OCI-M2 (cell line): ENCODE results near the gene C5orf52.
"Not testable (repeated sequence)": the region's sequence is repeated elsewhere in the genome, so short reads cannot be mapped to it uniquely, and the experiment has no call there.

Experiments used
- DNase-seq: peaks from one replicate; lab custom pipeline; 2025; ENCODE audit not compliant: unreplicated experiment; lab: John Stamatoyannopoulos, UW

Gene C5orf52

DNA sequence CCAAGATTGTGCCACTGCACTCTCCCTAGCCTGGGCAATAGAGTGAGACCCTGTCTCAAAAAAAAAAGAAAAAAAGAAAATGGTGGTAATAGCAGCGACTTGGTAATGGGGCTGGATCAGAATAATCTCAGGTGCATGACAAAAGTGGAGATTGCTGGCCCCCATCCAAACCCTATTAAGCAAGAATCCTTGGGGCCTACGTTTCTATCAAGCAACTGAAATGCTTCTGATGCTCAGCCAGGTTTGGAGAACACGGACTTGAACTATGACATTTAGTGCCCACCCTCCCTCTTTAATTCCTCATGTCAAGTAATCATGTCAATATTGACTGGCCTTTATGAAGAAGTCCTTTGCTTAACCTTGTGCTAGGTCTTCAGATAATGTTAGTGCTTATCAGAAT is 6.6 kb downstream of the C5orf52 start:
- DNase-seq, result no peak

DNA sequence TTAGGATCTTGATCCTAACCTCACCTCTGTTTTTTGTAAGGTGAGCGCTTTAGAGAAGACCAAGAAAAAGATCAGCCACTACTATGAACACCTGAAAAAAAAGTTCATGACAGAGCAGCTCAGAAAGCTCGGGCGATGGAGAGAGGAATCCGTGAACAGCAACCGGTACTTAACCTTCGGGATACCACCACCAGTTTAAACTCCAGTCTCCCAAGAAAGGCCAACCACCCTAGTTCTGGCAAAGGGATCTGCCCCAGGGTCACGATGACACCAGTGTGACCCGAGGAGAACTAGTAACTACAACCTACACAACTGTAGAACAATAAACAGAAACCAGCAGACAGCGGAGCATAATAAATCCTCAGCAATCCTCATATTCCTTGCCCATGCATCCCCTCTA is 8.5 kb downstream of the C5orf52 start:
- no peak for DNase-seq

DNA sequence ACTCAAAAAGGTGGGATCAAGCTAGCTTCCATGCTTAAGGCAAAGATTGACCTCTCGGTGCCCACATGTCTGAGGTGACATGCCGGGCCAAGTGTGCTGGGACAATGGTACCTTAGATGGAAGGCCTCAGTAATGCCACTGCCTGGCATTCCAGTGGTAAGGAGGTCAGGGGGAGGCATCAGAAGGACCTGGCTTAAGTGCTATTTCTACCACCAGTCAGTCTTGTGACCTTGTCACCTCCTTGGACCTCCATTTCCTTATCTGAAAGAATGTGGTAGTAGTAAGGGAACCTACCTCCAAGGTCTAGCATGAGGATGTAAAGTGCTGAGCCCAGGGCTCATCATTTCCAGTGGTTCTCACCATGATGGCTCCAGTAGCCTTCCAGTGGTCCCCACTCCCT is 8.9 kb downstream of the C5orf52 start:
- no peak for DNase-seq

DNA sequence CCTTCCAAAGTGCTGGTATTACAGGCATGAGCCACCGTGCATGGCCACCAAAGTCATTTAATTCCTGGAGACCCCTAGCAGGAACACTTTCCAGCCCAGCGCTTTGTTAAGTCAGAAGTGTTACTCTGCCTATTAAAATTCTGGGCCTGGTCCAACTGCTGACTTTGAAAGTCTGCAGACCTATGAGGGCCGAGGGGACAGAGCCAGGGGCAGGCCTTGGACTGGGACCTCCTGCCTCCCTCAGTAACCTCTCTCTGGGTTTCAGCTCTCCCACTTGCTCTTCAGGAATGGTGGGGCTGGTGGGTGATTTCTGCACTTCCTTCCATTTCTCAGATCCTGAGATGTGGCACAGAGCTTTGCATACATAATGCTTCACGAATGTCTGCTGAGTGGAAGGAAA is 9.7 kb downstream of the C5orf52 start:
- no peak for DNase-seq

GRCh38 chr5:157682257-157682656 is 10.9 kb downstream of the C5orf52 start:
- no peak for DNase-seq

- DNase-seq, result not testable (repeated sequence)
Measured at GRCh38 chr5:157686276-157687197, 15.2 kb downstream of the C5orf52 start.

- DNase-seq, result no peak
Measured at GRCh38 chr5:157687198-157687554, 15.8 kb downstream of the C5orf52 start.

DNA sequence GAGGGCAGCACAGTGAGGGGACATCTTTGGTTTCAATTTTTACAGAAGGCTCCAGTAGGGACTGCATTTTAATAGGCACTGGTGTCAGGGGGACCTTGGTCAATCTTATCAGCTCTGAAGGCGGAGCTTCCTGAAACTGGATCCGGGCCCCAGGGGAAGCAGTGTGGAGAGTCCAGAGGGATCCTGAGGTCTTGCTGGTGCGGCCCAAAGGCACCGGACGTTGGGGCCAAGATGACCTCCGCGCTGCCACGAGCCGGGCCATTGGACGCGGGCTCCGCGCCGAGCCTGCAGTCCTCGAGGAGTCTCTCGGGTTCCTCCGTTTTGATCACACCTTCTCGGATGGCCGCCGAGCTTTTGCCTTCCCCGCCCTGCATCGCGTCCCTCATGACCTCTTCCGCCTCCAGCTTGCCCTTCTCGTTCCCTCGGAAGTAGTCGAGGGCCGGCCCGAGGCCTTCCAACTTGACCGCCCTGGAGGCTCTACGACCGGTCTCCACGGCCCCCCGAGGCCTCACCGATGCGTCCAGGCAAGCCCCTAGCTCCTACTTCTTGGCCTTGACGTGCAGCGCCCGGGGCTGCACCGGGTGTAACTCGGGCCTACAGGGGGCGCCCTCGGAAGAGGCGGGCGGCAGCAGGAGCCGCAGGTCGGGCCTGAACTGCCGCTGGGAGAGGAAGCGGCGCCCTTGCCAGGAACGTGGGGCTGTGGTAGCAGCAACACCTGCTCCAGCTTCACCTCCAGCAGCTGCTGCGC is 18.8 kb downstream of the C5orf52 start:
- no peak for DNase-seq

- no peak for DNase-seq
Measured at GRCh38 chr5:157690690-157691433, 19.5 kb downstream of the C5orf52 start.

DNA sequence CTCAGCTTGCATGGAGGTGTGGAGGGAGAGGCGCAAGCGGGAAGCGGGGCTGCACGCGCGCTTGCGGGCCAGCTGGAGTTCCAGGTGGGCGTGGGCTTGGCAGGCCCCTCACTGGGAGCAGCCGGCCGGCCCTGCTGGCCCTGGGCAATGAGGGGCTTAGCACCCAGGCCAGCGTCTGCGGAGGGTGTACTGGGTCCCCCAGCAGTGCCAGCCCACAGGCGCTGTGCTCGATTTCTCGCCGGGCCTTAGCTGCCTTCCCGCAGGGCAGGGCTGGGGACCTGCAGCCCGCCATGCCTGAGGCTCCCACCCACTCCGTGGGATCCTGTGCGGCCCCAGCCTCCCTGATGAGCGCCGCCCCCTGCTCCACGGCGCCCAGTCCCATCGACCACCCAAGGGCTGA is 22.5 kb downstream of the C5orf52 start:
- not testable (repeated sequence) for DNase-seq

DNA sequence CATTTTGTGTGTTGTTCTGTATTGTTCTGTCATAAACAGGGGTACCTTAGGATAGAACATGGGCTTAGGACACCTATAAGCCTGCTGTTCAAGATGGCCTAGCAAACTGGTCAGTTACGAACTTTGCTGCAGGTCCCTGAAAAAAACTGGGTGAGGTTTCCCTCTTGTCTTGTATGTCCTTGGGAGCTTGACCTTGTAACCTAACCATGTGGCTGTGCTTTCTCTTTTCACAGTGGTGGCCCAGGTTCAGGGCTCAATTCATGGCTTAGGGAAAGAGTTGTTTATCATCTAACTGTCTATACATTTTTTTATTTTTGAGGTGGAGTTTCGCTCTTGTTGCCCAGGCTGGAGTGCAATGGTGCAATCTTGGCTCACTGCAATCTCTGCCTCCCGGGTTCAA is 24.8 kb downstream of the C5orf52 start:
- DNase-seq, result not testable (repeated sequence)

DNA sequence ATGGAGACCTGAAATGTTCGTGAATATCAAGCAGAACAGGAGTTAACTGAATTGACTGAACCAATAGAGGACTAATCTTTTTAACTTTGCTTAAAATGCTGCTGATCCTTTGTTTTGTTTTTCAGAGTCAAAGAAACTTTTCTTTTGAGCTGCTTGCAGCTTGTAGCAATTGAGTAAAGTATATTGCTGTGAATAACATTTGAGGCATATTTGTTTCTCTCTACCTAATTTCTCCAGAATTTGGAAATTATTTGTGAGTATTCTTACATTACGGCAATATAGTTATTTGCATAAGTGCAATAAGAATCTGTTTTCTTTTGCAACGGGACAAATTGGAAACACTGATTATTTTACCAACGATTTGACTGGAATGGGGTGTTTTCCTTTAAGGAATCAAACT is 27.3 kb downstream of the C5orf52 start:
- DNase-seq, result not testable (repeated sequence)

DNA sequence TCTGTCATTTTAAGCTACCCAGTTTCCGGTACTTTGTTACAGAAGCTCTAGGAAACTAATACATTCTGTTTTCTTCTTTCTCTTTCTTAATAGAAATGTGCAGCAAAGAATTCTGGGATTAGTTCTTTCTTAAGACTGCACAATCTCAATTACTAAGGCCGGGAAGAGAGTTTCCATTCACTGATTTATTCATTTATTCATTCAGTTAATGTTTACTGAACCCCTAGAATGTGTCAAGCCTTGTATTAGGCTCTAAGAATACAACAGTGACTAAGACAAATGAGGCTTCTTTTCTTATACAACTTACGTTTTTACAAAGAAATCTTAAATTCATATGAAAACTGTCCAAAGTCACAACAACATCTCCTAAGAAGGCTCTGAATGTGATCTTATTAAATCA is 32.4 kb downstream of the C5orf52 start:
- DNase-seq, result no peak

DNA sequence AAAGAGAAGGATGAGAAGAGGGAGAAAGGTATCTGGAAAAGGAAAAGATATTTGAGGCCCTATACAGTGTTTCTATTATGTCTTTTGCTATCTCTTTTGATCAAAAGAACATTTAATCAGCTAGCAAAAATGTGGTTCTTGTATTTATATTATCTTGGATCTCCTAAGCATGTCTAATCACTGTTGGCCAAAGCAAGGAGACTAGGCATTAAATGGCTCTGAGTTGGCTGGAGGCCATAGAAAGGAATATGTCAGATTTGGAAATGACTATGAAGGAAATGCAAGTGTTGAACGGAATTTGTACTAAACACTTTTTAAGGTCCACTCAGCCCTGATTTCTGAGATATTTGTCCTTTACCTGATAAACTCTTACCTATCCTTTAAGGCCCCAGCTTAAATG is 37.5 kb downstream of the C5orf52 start:
- no peak for DNase-seq

GRCh38 chr5:157709346-157709745 is 38.0 kb downstream of the C5orf52 start:
- no peak for DNase-seq

GRCh38 chr5:157710431-157710830 is 39.1 kb downstream of the C5orf52 start:
- DNase-seq, result no peak

- no peak for DNase-seq
Measured at GRCh38 chr5:157710882-157711281, 39.5 kb downstream of the C5orf52 start.

DNA sequence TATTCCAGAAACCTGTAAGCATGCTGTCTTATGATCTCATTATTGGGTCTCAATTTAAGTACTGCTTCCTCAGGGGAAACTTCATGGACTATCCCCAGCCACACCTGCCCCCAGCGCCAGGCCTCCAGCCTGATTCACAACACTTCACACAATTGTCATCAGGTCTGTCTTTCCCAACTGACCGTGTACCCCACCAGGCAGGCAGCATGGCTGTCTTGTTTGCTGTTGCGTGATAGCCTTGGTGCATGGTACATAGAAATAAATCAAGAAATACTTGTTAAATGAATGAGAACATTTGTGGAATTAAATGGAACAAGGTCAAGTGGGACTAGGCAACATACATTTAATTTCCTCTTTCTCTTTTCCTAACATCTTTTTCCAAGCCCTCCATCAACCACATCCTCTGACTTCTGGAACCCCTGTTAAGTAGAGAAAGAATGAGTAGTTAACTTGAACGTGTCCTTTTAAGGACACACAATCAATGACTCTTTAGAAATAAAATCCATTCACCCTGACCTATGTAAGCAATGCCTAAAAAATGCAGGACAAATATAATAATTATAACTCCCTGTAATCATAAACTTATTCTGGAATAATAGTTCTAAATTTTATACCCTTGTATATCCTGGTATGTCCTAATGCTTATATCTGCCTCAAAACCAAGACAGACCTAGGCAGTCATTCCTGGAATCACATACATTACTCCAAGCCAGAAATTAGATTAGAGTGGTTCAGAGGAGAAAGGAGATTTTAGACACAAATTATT is 42.7 kb downstream of the C5orf52 start:
- no peak for DNase-seq

GRCh38 chr5:157714596-157714864 is 43.2 kb downstream of the C5orf52 start:
- DNase-seq, result no peak

- DNase-seq, result no peak
Measured at GRCh38 chr5:157718519-157718918, 47.2 kb downstream of the C5orf52 start.

- no peak for DNase-seq
Measured at GRCh38 chr5:157719245-157719644, 47.9 kb downstream of the C5orf52 start.
